22Rv1 (cell line): ENCODE measurements around the gene SLC26A1.

Experiments
- ZFX ChIP-seq: fragments of 450-650 bp; IDR thresholded peaks from 2 replicates; pipeline ENCODE4 v1.6.1; 2017; ENCODE audit warnings: antibody characterized with exemption, borderline replicate concordance
- TF ChIP-seq, protein P1 (sequence below): fragments of 450-650 bp; IDR thresholded peaks from 2 replicates; pipeline ENCODE4 v1.5.1; 2017; ENCODE audit warnings: mild to moderate bottlenecking

GRCh38 chr4:1041936-1042330, 48.7 kb upstream of the SLC26A1 start:
- TF ChIP-seq, protein P1, sequence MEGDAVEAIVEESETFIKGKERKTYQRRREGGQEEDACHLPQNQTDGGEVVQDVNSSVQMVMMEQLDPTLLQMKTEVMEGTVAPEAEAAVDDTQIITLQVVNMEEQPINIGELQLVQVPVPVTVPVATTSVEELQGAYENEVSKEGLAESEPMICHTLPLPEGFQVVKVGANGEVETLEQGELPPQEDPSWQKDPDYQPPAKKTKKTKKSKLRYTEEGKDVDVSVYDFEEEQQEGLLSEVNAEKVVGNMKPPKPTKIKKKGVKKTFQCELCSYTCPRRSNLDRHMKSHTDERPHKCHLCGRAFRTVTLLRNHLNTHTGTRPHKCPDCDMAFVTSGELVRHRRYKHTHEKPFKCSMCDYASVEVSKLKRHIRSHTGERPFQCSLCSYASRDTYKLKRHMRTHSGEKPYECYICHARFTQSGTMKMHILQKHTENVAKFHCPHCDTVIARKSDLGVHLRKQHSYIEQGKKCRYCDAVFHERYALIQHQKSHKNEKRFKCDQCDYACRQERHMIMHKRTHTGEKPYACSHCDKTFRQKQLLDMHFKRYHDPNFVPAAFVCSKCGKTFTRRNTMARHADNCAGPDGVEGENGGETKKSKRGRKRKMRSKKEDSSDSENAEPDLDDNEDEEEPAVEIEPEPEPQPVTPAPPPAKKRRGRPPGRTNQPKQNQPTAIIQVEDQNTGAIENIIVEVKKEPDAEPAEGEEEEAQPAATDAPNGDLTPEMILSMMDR: no peak
- TF ChIP-seq ZFX: no peak
